K562 (cell line): ENCODE results near the gene TAF4. TPM values are rescaled to one million over a fixed set of nuclear protein-coding genes. Genes with fewer than 3 reads are reported as not detected.

ENCODE experiments used
- ATAC-seq: fragments of 200-7000 bp; cut with Tn5 transposase; 3 replicates; pipeline ENCODE4 v1.9.1; 2020; ENCODE audit warnings: moderate library complexity
- BruUV-seq: library from RNA; stranded (reverse); fragments of 400-500 nt; replicated peaks from 2 replicates; lab custom pipeline; 2021; lab: Mats Ljungman, UMichigan
- CTCF ChIA-PET: fragments of 300-600 bp; formaldehyde crosslinking; extraction: SDS; loops from one replicate; lab custom pipeline; 2021; ENCODE audit warnings: low intra/inter-chr PET ratio; lab: Yijun Ruan, JAX
- POLR2A ChIA-PET: fragments of 300-600, 350-650 bp; sonication (Branson Sonifier 250); formaldehyde crosslinking; extraction: SDS; loops from one replicate; lab custom pipeline; 2021; ENCODE audit warnings: antibody characterized with exemption, inconsistent platforms; lab: Yijun Ruan, JAX
- DNase-seq, 4 experiments: peaks; one replicate each; pipeline versions ENCODE4 v3.0.0 to v3.0.0-alpha.2; 2011 to 2018; ENCODE audit warnings: low spot score in 3 of 4, mixed read lengths in 3 of 4; ENCODE audit errors: extremely low read depth in 1 of 4
- FAIRE-seq: peaks from 2 replicates; lab custom pipeline; 2011; peaks lifted over from hg19 to GRCh38; lab: Jason Lieb, UNC
- H2AFZ ChIP-seq: 2 replicates; pipeline ENCODE4 v1.6.0; 2011; ENCODE audit warnings: low read depth, low read length, control low read depth, inconsistent platforms
- H3K27ac ChIP-seq: fragments of 200-600 bp; 3 replicates; pipeline ENCODE4 v1.8.0; 2011; ENCODE audit warnings: low read depth, mild to moderate bottlenecking, control low read depth, inconsistent platforms, low read length, moderate library complexity, mixed read lengths; ENCODE audit errors: extremely low read depth
- H3K27me3 ChIP-seq, 2 experiments: fragments of 300-600 bp in 1 of 2; 2 replicates in 1 of 2; 3 replicates in 1 of 2; pipeline versions ENCODE4 v1.6.0 to v1.8.0; 2011; ENCODE audit warnings: inconsistent platforms in 2 of 2, low read length in 2 of 2, mild to moderate bottlenecking in 1 of 2, mixed read lengths in 1 of 2, moderate library complexity in 1 of 2; ENCODE audit not compliant: control insufficient read depth in 2 of 2, insufficient read depth in 2 of 2
- H3K36me3 ChIP-seq: fragments of 300-600 bp; 3 replicates; pipeline ENCODE4 v1.8.0; 2011; ENCODE audit warnings: mild to moderate bottlenecking, low read length, inconsistent platforms; ENCODE audit not compliant: control insufficient read depth, insufficient read depth
- H3K4me1 ChIP-seq, 2 experiments: fragments of 200-600 bp in 1 of 2; replicated peaks in 1 of 2; 2 replicates in 1 of 2; 3 replicates in 1 of 2; pipeline versions ENCODE4 v1.5.1 to v1.8.0; 2011; ENCODE audit warnings: inconsistent platforms in 2 of 2, low read length in 2 of 2, mild to moderate bottlenecking in 1 of 2, mixed read lengths in 1 of 2, moderate library complexity in 1 of 2; ENCODE audit not compliant: control insufficient read depth in 2 of 2, insufficient read depth in 2 of 2
- H3K4me2 ChIP-seq: 2 replicates; pipeline ENCODE4 v1.6.1; 2011; ENCODE audit warnings: low read length, control low read depth, inconsistent platforms, mixed read lengths; ENCODE audit not compliant: insufficient read depth
- H3K4me3 ChIP-seq: fragments of 200-600 bp; sonication (generic), shearing (Covaris generic); 2 replicates; pipeline ENCODE4 v1.5.1; 2016; ENCODE audit warnings: control low read depth, inconsistent platforms
- H3K79me2 ChIP-seq: fragments of 200-600 bp; 3 replicates; pipeline ENCODE4 v1.8.0; 2011; ENCODE audit warnings: low read length, inconsistent platforms; ENCODE audit not compliant: control insufficient read depth, insufficient read depth
- H3K9ac ChIP-seq, 2 experiments: 2 replicates each; pipeline versions ENCODE4 v1.6.0 to v1.6.1; 2011; ENCODE audit warnings: low read depth in 2 of 2, low read length in 2 of 2, control low read depth in 1 of 2, inconsistent platforms in 1 of 2, mild to moderate bottlenecking in 1 of 2, mixed read lengths in 1 of 2; ENCODE audit not compliant: insufficient read depth in 1 of 2
- H3K9me1 ChIP-seq: one replicate; pipeline ENCODE4 v1.6.0; 2011; ENCODE audit warnings: inconsistent platforms, mild to moderate bottlenecking, low read length, moderate library complexity; ENCODE audit not compliant: control insufficient read depth, insufficient read depth
- H3K9me3 ChIP-seq: replicated peaks from 2 replicates; pipeline ENCODE4 v1.5.1; 2011; ENCODE audit warnings: low read depth, low read length, inconsistent platforms; ENCODE audit not compliant: control insufficient read depth, insufficient read depth
- H4K20me1 ChIP-seq: replicated peaks from 2 replicates; pipeline ENCODE4 v1.6.1; 2011; ENCODE audit warnings: low read length, inconsistent platforms, mixed read lengths; ENCODE audit not compliant: control insufficient read depth, insufficient read depth
- DPF2 ChIP-seq: fragments of 450-650 bp; IDR thresholded peaks from 2 replicates; pipeline ENCODE4 v1.6.1; 2016
- EHMT2 ChIP-seq: fragments of 450-650 bp; IDR thresholded peaks from 2 replicates; pipeline ENCODE4 v1.6.1; 2018; ENCODE audit warnings: antibody characterized with exemption
- ETV5 ChIP-seq: sonication (generic); formaldehyde crosslinking; IDR thresholded peaks from 2 replicates; pipeline ENCODE4 v1.4.0; 2020; ENCODE audit warnings: low read depth, mild to moderate bottlenecking, missing genetic modification reagents
- HNRNPK ChIP-seq: fragments of 200-400 bp; formaldehyde crosslinking; IDR thresholded peaks from one replicate; pipeline ENCODE4 v1.6.1; 2018; ENCODE audit warnings: mild to moderate bottlenecking, low read depth, low read length; ENCODE audit not compliant: poor library complexity, severe bottlenecking
- NCOA4 ChIP-seq: fragments of 450-650 bp; IDR thresholded peaks from 2 replicates; pipeline ENCODE4 v1.6.1; 2018; ENCODE audit warnings: mild to moderate bottlenecking; ENCODE audit not compliant: partially characterized antibody
- NR4A1 ChIP-seq, 2 experiments: fragments of 250-450 bp in 1 of 2; fragments of 450-650 bp in 1 of 2; sonication (Bioruptor Pico) in 1 of 2; IDR thresholded peaks; 2 replicates each; pipeline versions ENCODE4 v1.4.0 to v1.6.1; 2016 to 2020; ENCODE audit warnings: mild to moderate bottlenecking in 2 of 2, missing compliant biosample characterization in 1 of 2, missing genetic modification characterization in 1 of 2, moderate library complexity in 1 of 2
- RAD51 ChIP-seq: fragments of 450-650 bp; IDR thresholded peaks from 2 replicates; pipeline ENCODE4 v1.7.1; 2016; ENCODE audit warnings: low read depth, mild to moderate bottlenecking, borderline replicate concordance
- SAFB ChIP-seq: fragments of 200-400 bp; formaldehyde crosslinking; IDR thresholded peaks from 2 replicates; pipeline ENCODE4 v1.6.1; 2017; ENCODE audit warnings: low read depth, low read length, borderline replicate concordance
- TCF3 ChIP-seq: sonication (generic); formaldehyde crosslinking; IDR thresholded peaks from 2 replicates; pipeline ENCODE4 v1.4.0; 2020; ENCODE audit warnings: mild to moderate bottlenecking, missing genetic modification reagents
- WHSC1 ChIP-seq: IDR thresholded peaks from one replicate; pipeline ENCODE4 v1.6.1; 2012; ENCODE audit warnings: low read length, control low read depth, inconsistent platforms
- ZNF584 ChIP-seq: fragments of 200-800 bp; sonication (Bioruptor generic); IDR thresholded peaks from 2 replicates; pipeline ENCODE4 v1.6.1; 2016; ENCODE audit warnings: low read depth, mild to moderate bottlenecking, missing genetic modification characterization, missing compliant biosample characterization
- WGBS: fragments of 100-300 bp; shearing (Covaris generic); methylation state at CpG from one replicate; pipeline ENCODE4 v1.1.6; 2016; ENCODE audit warnings: low coverage, mixed read lengths; ENCODE audit not compliant: insufficient coverage; ENCODE audit errors: missing lambda C conversion rate; 5-methylcytosine and 5-hydroxymethylcytosine counted together
- in situ Hi-C: fragments of 300-500 bp; cut with MboI; formaldehyde crosslinking; loops from 4 replicates; pipeline ENCODE4 v1.15.0; 2018; ENCODE audit warnings: inconsistent platforms, mixed read lengths
- intact Hi-C: fragments of 100-400 bp; cut with micrococcal nuclease; formaldehyde crosslinking; loops from 2 replicates; pipeline ENCODE4 v1.14.2; 2022
- polyA plus RNA-seq, 8 experiments: library from polyadenylated mRNA; depleted of rRNA in 4 of 8; stranded (reverse) in 5 of 8; unstranded in 3 of 8; fragments of >200 nt; fragmentation: Nextera tagmentation in 2 of 8; fragmentation: Illumina TruSeq in 1 of 8; extraction: Ambion mirVana in 2 of 8; extraction: Trizol in 1 of 8; gene quantifications; 2 replicates each; pipeline versions ENCODE4 v1.2.1 to v1.2.3, GENCODE V29; 2011 to 2014; ENCODE audit warnings: inconsistent platforms in 1 of 8, missing spikeins in 1 of 8
- total RNA-seq, 7 experiments: library from RNA; depleted of rRNA in 6 of 7; stranded (reverse); fragments of >200 nt in 6 of 7; fragmentation: Illumina TruSeq in 2 of 7; extraction: Trizol in 2 of 7; gene quantifications; 2 replicates each; pipeline versions ENCODE4 v1.2.1 to v1.2.3, GENCODE V29; 2011 to 2021; ENCODE audit warnings: low replicate concordance in 1 of 7
- TF ChIP-seq, protein P1 (sequence below): fragments of 450-650 bp; IDR thresholded peaks from 2 replicates; pipeline ENCODE4 v1.6.1; 2016; ENCODE audit warnings: low read depth
- TF ChIP-seq, protein P2 (sequence below): fragments of 450-650 bp; conservative IDR thresholded peaks from 2 replicates; pipeline ENCODE4 v1.6.1; 2016; ENCODE audit warnings: missing genetic modification characterization, low read depth, mild to moderate bottlenecking, control low read depth, missing compliant biosample characterization

TAF4 gene
- total and polyA plus RNA-seq, 9 of the 15 experiments (the other 6 are each of a cell fraction or from before 2014, with no cell fraction given), result 0.44 to 28.3 (median 5.6) TPM

DNA sequence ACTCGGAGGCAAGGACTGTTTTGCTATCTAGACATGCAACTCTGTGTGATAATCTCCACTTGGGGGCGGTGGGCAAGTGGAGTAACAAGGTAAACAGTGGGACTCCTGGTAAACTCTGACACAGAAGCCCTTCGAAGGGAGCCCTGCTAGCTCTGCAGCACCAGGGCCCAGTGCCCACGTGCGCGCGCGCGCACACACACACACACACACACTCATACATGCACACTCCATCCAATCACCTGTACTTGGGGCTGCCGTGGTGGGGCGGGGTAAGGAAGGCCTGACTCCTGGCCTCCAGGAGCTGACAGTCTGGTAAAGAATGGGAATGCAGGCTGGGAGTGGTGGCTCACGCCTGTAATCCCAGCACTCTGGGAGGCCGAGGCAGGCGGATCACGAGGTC, 36.4 kb downstream of the TAF4 start:
- H3K4me3 ChIP-seq, result no peak overlapping the region
- POLR2A ChIA-PET, result interaction anchor here (0.6 kb wide), 2 partner anchors 70 to 119 kb away, joined by 3 to 4 read pairs; no protein-coding TSS in a partner anchor
- peaks cover 2% of the 10 kb centered on the region for H3K9me1 ChIP-seq
- FAIRE-seq (no peak), DNase-seq (no peak), ATAC-seq (no peak)
- H3K79me2 ChIP-seq, result peaks cover 93% of the 10 kb centered on the region
- H3K9me3 ChIP-seq, result no peaks in the 10 kb centered on the region
- 74% methylated on average over 12 of the region's 15 CpGs for WGBS
- H2AFZ ChIP-seq, result no peak overlapping the region
- H3K4me2 ChIP-seq, result no peak overlapping the region
- no peak overlapping the region for H3K9ac ChIP-seq
- intact Hi-C loops, result loop anchor here (5.0 kb wide), 3 partner anchors 33 to 113 kb away; partner anchors contain the start of genes LSM14B, PSMA7 and SS18L1
- no TSS peak for BruUV-seq
- H3K27me3 ChIP-seq, result no peaks in the 10 kb centered on the region
- H3K4me1 ChIP-seq, result peaks cover 36 to 56% of the 10 kb centered on the region in 2 experiments
- peaks cover 12% of the 10 kb centered on the region; the same call in 1 of the 2 replicates for H4K20me1 ChIP-seq
- no peak overlapping the region for H3K27ac ChIP-seq
- in situ Hi-C loops, result no loop called here
- CTCF ChIA-PET, result no interaction called here
- peaks cover 6% of the 10 kb centered on the region; the same call in 2 of the 3 replicates for H3K36me3 ChIP-seq
- TF ChIP-seq, protein P1, sequence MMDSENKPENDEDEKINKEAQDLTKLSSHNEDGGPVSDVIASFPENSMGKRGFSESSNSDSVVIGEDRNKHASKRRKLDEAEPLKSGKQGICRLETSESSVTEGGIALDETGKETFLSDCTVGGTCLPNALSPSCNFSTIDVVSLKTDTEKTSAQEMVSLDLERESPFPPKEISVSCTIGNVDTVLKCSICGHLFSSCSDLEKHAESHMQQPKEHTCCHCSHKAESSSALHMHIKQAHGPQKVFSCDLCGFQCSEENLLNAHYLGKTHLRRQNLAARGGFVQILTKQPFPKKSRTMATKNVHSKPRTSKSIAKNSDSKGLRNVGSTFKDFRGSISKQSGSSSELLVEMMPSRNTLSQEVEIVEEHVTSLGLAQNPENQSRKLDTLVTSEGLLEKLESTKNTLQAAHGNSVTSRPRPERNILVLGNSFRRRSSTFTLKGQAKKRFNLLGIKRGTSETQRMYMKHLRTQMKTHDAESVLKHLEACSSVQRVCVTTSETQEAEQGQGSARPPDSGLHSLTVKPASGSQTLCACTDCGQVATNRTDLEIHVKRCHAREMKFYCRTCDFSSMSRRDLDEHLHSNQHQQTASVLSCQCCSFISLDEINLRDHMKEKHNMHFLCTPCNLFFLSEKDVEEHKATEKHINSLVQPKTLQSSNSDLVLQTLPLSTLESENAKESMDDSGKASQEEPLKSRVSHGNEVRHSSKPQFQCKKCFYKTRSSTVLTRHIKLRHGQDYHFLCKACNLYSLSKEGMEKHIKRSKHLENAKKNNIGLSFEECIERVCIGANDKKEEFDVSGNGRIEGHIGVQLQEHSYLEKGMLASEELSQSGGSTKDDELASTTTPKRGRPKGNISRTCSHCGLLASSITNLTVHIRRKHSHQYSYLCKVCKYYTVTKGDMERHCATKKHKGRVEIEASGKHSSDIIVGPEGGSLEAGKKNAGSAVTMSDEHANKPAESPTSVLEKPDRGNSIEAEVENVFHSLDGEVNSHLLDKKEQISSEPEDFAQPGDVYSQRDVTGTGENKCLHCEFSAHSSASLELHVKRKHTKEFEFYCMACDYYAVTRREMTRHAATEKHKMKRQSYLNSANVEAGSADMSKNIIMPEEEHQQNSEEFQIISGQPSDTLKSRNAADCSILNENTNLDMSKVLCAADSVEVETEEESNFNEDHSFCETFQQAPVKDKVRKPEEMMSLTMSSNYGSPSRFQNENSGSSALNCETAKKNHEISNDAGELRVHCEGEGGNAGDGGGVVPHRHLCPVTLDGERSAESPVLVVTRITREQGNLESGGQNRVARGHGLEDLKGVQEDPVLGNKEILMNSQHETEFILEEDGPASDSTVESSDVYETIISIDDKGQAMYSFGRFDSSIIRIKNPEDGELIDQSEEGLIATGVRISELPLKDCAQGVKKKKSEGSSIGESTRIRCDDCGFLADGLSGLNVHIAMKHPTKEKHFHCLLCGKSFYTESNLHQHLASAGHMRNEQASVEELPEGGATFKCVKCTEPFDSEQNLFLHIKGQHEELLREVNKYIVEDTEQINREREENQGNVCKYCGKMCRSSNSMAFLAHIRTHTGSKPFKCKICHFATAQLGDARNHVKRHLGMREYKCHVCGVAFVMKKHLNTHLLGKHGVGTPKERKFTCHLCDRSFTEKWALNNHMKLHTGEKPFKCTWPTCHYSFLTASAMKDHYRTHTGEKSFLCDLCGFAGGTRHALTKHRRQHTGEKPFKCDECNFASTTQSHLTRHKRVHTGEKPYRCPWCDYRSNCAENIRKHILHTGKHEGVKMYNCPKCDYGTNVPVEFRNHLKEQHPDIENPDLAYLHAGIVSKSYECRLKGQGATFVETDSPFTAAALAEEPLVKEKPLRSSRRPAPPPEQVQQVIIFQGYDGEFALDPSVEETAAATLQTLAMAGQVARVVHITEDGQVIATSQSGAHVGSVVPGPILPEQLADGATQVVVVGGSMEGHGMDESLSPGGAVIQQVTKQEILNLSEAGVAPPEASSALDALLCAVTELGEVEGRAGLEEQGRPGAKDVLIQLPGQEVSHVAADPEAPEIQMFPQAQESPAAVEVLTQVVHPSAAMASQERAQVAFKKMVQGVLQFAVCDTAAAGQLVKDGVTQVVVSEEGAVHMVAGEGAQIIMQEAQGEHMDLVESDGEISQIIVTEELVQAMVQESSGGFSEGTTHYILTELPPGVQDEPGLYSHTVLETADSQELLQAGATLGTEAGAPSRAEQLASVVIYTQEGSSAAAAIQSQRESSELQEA, result no peak
- TF ChIP-seq TCF3 (CRISPR knock-in tag) (no peak), ETV5 (CRISPR knock-in tag) (no peak), HNRNPK (no peak), NR4A1 (CRISPR knock-in tag; IDR thresholded peaks at IDR 0.05) (no peak), NR4A1 (tag; IDR thresholded peaks at IDR 0.05) (no peak), DPF2 (no peak), EHMT2 (no peak), SAFB (no peak), WHSC1 (no peak), RAD51 (no peak), NCOA4 (no peak), ZNF584 (CRISPR knock-in tag) (no peak)
- TF ChIP-seq, protein P2, sequence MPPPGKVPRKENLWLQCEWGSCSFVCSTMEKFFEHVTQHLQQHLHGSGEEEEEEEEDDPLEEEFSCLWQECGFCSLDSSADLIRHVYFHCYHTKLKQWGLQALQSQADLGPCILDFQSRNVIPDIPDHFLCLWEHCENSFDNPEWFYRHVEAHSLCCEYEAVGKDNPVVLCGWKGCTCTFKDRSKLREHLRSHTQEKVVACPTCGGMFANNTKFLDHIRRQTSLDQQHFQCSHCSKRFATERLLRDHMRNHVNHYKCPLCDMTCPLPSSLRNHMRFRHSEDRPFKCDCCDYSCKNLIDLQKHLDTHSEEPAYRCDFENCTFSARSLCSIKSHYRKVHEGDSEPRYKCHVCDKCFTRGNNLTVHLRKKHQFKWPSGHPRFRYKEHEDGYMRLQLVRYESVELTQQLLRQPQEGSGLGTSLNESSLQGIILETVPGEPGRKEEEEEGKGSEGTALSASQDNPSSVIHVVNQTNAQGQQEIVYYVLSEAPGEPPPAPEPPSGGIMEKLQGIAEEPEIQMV (tag), result no peak
